Pancreas (tissue), 10 donors: ENCODE results near the gene NDUFS8. TPM values are rescaled to one million over a fixed set of nuclear protein-coding genes. Genes with fewer than 3 reads are reported as not detected.

ENCODE experiments used
- ATAC-seq, 4 donors: fragments of 200-7000 bp; cut with Tn5 transposase; one replicate each; pipeline versions ENCODE4 v1.8.0 to v1.9.1; 2020; ENCODE audit warnings: mild to moderate bottlenecking in 4 of 4, moderate library complexity in 4 of 4
- DNase-seq, 6 donors: peaks; one replicate each; pipeline ENCODE4 v3.0.0-alpha.2; 2020
- FAIRE-seq: peaks from 2 replicates; lab custom pipeline; 2012; peaks lifted over from hg19 to GRCh38; lab: Jason Lieb, UNC
- H3K27ac ChIP-seq, 4 donors: fragments of 200-600 bp; sonication (generic); 1 replicate in 3 of 4; 2 replicates in 1 of 4; pipeline versions ENCODE4 v1.5.0 to v1.8.0; 2020
- H3K27me3 ChIP-seq, 4 donors: fragments of 200-600 bp; one replicate each; pipeline ENCODE4 v1.8.0; 2021
- H3K36me3 ChIP-seq, 3 donors: fragments of 200-600 bp; sonication (generic) in 1 of 3; one replicate each; pipeline versions ENCODE4 v1.5.0 to v1.8.0; 2020 to 2021
- H3K4me1 ChIP-seq, 3 donors: fragments of 200-600 bp; one replicate each; pipeline ENCODE4 v1.8.0; 2021
- H3K4me3 ChIP-seq, 4 donors: fragments of 200-600 bp; sonication (generic) in 2 of 4; one replicate each; pipeline versions ENCODE4 v1.5.0 to v1.8.0; 2020 to 2021
- H3K9me3 ChIP-seq, 4 donors: fragments of 200-600 bp; one replicate each; pipeline ENCODE4 v1.8.0; 2021
- WGBS, 2 donors: extraction: QIAGEN DNeasy Blood & Tissue Kit; methylation state at CpG; one replicate each; pipeline ENCODE4 v1.1.7; 2013; 5-methylcytosine and 5-hydroxymethylcytosine counted together
- intact Hi-C, 3 donors: fragments of 100-400 bp; cut with DNase I; formaldehyde crosslinking; loops; one replicate each; pipeline versions ENCODE4 v1.11.1 to v1.14.2; 2022
- polyA plus RNA-seq, 2 donors: library from polyadenylated mRNA; stranded (reverse); fragments of 200-250 nt; gene quantifications; one replicate each; pipeline ENCODE4 v1.2.3, GENCODE V29; 2013
- total RNA-seq, 6 donors: library from RNA; stranded (reverse); fragmentation: NEBNext Ultra II Directional in 4 of 6; extraction: Animal tissue kit (Norgen Biotek cat#: 25700) in 4 of 6; gene quantifications; one replicate each; pipeline versions ENCODE4 v1.2.1 to v1.2.4, GENCODE V29; 2021 to 2023
- TF ChIP-seq, protein P1 (sequence below), 4 donors: fragments of 200-600 bp; sonication (generic) in 3 of 4; IDR thresholded peaks; one replicate each; pipeline versions ENCODE4 v1.5.0 to v1.8.0; 2021; ENCODE audit warnings: antibody characterized with exemption in 4 of 4
- donor health status: healthy with polysubstance abuse.
- donor health status: DM: no; HTN: no; CAD: no; lungs with moderate emphysema.
- donor health status: DM: no; HTN: no; CAD: no.
- donor health status: control.
- donor health status: control.
- donor health status: Bipolar disorder and iron deficiency.
- donor health status: DM: yes; HTN: yes; CAD: no.
- donor health status: DM: no; HTN: no; CAD: no.
- donor health status: DM: no; HTN: no; CAD: no.
- donor health status: DM: yes; HTN: yes; CAD: no.

Gene NDUFS8
- total and polyA plus RNA-seq, 8 donors = 43.6 to 121 (median 61.8) TPM

DNA sequence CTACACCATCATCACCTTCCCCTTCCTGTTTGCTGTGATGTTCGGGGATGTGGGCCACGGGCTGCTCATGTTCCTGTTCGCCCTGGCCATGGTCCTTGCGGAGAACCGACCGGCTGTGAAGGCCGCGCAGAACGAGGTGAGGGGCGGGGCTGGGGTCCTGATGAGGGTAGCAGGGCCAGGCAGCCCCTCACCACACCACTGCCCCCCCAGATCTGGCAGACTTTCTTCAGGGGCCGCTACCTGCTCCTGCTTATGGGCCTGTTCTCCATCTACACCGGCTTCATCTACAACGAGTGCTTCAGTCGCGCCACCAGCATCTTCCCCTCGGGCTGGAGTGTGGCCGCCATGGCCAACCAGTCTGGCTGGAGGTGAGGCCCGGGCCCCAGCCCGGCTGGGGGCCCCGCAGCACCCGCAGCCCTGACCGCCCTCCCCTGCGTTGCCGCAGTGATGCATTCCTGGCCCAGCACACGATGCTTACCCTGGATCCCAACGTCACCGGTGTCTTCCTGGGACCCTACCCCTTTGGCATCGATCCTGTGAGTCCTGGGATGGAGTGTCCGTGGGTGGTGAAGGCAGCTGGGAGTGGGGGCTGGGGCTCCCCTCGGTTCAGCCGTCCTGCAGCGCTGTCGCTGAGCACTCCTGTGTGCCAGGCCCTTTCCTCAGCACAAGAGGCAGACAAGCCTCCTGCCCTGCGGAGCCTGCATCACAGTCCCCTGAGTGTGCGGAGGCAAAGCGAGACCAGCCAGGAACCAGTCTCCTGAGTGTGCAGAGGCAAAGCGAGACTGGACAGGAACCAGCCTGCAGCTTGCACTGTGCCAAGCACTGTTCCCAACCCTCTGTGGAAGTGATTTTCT lies 17.2 kb downstream of the NDUFS8 start:
- no peak for FAIRE-seq

DNA sequence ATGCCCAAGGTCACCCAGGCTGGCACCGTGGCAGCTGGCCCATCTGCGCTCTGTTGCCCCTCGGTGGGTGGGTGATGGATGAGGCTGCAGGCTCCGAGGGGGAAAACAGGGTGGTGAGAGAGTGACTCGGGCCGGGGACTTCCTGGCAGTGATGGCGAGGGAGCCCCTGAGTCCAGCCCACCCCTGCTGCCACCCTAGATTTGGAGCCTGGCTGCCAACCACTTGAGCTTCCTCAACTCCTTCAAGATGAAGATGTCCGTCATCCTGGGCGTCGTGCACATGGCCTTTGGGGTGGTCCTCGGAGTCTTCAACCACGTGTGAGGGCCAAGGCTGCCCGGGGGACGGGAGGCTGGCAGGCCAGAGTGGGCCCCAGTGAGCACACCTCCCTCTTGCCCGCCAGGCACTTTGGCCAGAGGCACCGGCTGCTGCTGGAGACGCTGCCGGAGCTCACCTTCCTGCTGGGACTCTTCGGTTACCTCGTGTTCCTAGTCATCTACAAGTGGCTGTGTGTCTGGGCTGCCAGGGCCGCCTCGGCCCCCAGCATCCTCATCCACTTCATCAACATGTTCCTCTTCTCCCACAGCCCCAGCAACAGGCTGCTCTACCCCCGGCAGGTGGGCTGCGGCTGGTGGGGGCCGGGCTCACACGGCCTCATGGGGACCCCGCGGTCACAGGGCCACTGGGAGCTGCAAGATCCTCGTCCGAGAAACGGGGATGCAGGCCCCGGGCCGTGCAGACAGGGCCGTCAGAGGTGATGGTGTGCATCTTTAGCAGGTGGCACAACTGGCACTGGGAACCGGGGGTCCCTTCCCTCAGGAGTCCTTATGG lies 18.4 kb downstream of the NDUFS8 start:
- Histone ChIP-seq H3K36me3 (peaks cover 8 to 51% (median 12%) of the 10 kb centered on the region in 3 donors), H3K27ac (peak overlapping the region; percentile 17 to 64 (median 40)), H3K4me3 (no peak overlapping the region), H3K9me3 (no peaks in the 10 kb centered on the region), H3K4me1 (peaks cover 0 to 8% (median 3%) of the 10 kb centered on the region in 3 donors), H3K27me3 (no peaks in the 10 kb centered on the region)
- 83 to 84% methylated on average over 35 of the region's 35 CpGs for WGBS, 2 donors
- ATAC-seq = no peak
- intact Hi-C loops = loop anchor here in 1 of 3 donors (10.0 kb wide), 1 partner anchor 156 kb away; no protein-coding TSS in a partner anchor
- FAIRE-seq = no peak
- TF ChIP-seq, protein P1, sequence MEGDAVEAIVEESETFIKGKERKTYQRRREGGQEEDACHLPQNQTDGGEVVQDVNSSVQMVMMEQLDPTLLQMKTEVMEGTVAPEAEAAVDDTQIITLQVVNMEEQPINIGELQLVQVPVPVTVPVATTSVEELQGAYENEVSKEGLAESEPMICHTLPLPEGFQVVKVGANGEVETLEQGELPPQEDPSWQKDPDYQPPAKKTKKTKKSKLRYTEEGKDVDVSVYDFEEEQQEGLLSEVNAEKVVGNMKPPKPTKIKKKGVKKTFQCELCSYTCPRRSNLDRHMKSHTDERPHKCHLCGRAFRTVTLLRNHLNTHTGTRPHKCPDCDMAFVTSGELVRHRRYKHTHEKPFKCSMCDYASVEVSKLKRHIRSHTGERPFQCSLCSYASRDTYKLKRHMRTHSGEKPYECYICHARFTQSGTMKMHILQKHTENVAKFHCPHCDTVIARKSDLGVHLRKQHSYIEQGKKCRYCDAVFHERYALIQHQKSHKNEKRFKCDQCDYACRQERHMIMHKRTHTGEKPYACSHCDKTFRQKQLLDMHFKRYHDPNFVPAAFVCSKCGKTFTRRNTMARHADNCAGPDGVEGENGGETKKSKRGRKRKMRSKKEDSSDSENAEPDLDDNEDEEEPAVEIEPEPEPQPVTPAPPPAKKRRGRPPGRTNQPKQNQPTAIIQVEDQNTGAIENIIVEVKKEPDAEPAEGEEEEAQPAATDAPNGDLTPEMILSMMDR (IDR thresholded peaks at IDR 0.05) = no peak
- peak in 3 of 6 donors; percentile 20 to 76 (median 48) for DNase-seq

More for the DNA sequence above, 17.2 kb downstream of the NDUFS8 start:
- Histone ChIP-seq H3K4me1 (peaks cover 0 to 14% (median 13%) of the 10 kb centered on the region in 3 donors), H3K9me3 (no peaks in the 10 kb centered on the region), H3K36me3 (peaks cover 8 to 51% (median 12%) of the 10 kb centered on the region in 3 donors), H3K27me3 (no peaks in the 10 kb centered on the region), H3K27ac (no peak overlapping the region), H3K4me3 (no peak overlapping the region)
- ATAC-seq = no peak
- TF ChIP-seq, protein P1 (IDR thresholded peaks at IDR 0.05) = no peak
- DNase-seq = peak in 1 of 6 donors; percentile 51
- intact Hi-C loops = loop anchor here in 1 of 3 donors (10.0 kb wide), 1 partner anchor 157 kb away; no protein-coding TSS in a partner anchor
- 86 to 88% methylated on average over 30 to 37 of the region's 37 CpGs for WGBS, 2 donors

DNA sequence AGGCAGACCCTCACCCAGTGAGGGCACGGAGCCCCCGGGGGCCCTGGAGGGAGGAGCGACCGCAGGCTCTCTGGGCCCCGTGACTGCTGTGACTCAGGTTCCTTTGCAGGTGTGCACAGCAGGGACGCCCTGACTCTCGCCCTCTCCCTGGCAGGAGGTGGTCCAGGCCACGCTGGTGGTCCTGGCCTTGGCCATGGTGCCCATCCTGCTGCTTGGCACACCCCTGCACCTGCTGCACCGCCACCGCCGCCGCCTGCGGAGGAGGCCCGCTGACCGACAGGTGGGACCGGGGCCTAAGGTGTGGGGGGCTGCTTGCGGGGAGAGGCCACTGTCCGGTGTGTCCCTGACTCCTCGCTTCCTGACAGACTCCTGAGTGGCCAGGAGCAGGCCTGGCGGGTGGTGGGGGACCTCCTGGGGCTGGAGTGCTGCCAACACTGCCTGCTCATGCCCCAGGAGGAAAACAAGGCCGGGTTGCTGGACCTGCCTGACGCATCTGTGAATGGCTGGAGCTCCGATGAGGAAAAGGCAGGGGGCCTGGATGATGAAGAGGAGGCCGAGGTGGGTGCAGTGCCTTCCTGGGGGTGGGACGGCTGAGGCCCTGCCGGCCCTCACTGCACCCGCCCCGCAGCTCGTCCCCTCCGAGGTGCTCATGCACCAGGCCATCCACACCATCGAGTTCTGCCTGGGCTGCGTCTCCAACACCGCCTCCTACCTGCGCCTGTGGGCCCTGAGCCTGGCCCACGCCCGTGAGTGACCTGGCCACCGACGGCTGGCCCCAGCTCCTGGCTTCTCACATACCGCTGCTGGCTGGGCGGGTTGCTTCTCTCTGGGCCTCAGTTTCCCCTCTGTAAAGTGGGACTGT lies 19.3 kb downstream of the NDUFS8 start:
- Histone ChIP-seq H3K4me3 (no peak overlapping the region), H3K36me3 (peaks cover 8 to 50% (median 10%) of the 10 kb centered on the region in 3 donors), H3K27ac (peak overlapping the region; percentile 17 to 64 (median 40)), H3K4me1 (peaks cover 0 to 8% (median 0%) of the 10 kb centered on the region in 3 donors), H3K9me3 (no peaks in the 10 kb centered on the region), H3K27me3 (no peaks in the 10 kb centered on the region)
- TF ChIP-seq, protein P1 (IDR thresholded peaks at IDR 0.05) = no peak
- ATAC-seq (peak; percentile 24 to 38 (median 30)), FAIRE-seq (no peak), DNase-seq (peak; percentile 40 to 89 (median 70))
- intact Hi-C loops = loop anchor here in 1 of 3 donors (10.0 kb wide), 1 partner anchor 155 kb away; no protein-coding TSS in a partner anchor
- 70 to 76% methylated on average over 34 to 40 of the region's 40 CpGs for WGBS, 2 donors

DNA sequence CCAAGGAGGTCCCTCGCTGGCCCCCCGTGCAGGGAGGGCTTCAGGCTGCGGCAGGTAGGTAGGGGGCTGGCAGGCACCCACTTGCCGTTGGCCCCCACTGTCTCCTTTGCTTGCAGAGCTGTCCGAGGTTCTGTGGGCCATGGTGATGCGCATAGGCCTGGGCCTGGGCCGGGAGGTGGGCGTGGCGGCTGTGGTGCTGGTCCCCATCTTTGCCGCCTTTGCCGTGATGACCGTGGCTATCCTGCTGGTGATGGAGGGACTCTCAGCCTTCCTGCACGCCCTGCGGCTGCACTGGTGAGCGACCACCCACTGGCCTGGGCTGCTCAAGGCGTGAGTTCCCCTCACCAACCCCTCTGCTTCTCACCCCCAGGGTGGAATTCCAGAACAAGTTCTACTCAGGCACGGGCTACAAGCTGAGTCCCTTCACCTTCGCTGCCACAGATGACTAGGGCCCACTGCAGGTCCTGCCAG lies 19.9 kb downstream of the NDUFS8 start:
- DNase-seq = peak in 3 of 6 donors; percentile 26 to 72 (median 51)
- peaks cover 0 to 8% (median 0%) of the 10 kb centered on the region in 3 donors for H3K4me1 ChIP-seq
- intact Hi-C loops = no loop called here
- no peak for FAIRE-seq
- peak overlapping the region in 2 of 4 donors; percentile 30 to 50 for H3K27ac ChIP-seq
- ATAC-seq = no peak
- no peaks in the 10 kb centered on the region for H3K27me3 ChIP-seq
- H3K9me3 ChIP-seq = no peaks in the 10 kb centered on the region
- H3K4me3 ChIP-seq = no peak overlapping the region
- TF ChIP-seq, protein P1 (IDR thresholded peaks at IDR 0.05) = no peak
- 88 to 92% methylated on average over 17 to 18 of the region's 18 CpGs for WGBS, 2 donors
- peaks cover 3 to 44% (median 8%) of the 10 kb centered on the region in 3 donors for H3K36me3 ChIP-seq
